GM18502 (cell line): ENCODE results near the gene NSF.
"Not testable (repeated sequence)": the region's sequence is repeated elsewhere in the genome, so short reads cannot be mapped to it uniquely, and the experiment has no call there.

Experiments
- ATAC-seq: cut with Tn5 transposase; IDR thresholded peaks from one replicate; pipeline ENCODE4 v1.9.1; 2021; ENCODE audit warnings: mild to moderate bottlenecking; ENCODE audit not compliant: unreplicated experiment, poor library complexity

NSF gene

GRCh38 chr17:46744441-46744840 lies 154.0 kb downstream of the NSF start:
- no peak for ATAC-seq

GRCh38 chr17:46745376-46745775 lies 154.9 kb downstream of the NSF start:
- ATAC-seq, result no peak

- ATAC-seq, result no peak
These were observed 161.0 kb downstream of the NSF start for GRCh38 chr17:46751425-46751824.

- no peak for ATAC-seq
These were observed 163.3 kb downstream of the NSF start for GRCh38 chr17:46753776-46754175.

- no peak for ATAC-seq
These were observed 165.7 kb downstream of the NSF start for GRCh38 chr17:46756081-46756735.

GRCh38 chr17:46756861-46757260 lies 166.4 kb downstream of the NSF start:
- ATAC-seq, result no peak

GRCh38 chr17:46757588-46757987 lies 167.1 kb downstream of the NSF start:
- ATAC-seq, result not testable (repeated sequence)

GRCh38 chr17:46758614-46759013 lies 168.1 kb downstream of the NSF start:
- ATAC-seq, result no peak

- ATAC-seq, result no peak
These were observed 168.7 kb downstream of the NSF start for GRCh38 chr17:46759141-46759540.

GRCh38 chr17:46763416-46763815 lies 172.9 kb downstream of the NSF start:
- ATAC-seq, result no peak

GRCh38 chr17:46764000-46764708 lies 173.7 kb downstream of the NSF start:
- ATAC-seq, result no peak

- no peak for ATAC-seq
These were observed 174.4 kb downstream of the NSF start for GRCh38 chr17:46764709-46765401.

- ATAC-seq, result no peak
These were observed 175.0 kb downstream of the NSF start for GRCh38 chr17:46765453-46765852.

GRCh38 chr17:46766493-46767491 lies 176.3 kb downstream of the NSF start:
- no peak for ATAC-seq

GRCh38 chr17:46768540-46768870 lies 178.0 kb downstream of the NSF start:
- ATAC-seq, result no peak

GRCh38 chr17:46768896-46769295 lies 178.4 kb downstream of the NSF start:
- not testable (repeated sequence) for ATAC-seq

GRCh38 chr17:46769531-46770438 lies 179.3 kb downstream of the NSF start:
- no peak for ATAC-seq

- ATAC-seq, result no peak
These were observed 180.0 kb downstream of the NSF start for GRCh38 chr17:46770439-46770817.

GRCh38 chr17:46770818-46771560 lies 180.5 kb downstream of the NSF start:
- peak; percentile 55 for ATAC-seq
